GM12891 (cell line): Measurements from ENCODE around the gene KLF3.

Experiments
- PAX5 ChIP-seq: IDR thresholded peaks from 2 replicates; pipeline ENCODE4 v1.6.1; 2011; ENCODE audit warnings: low read length, moderate library complexity, mild to moderate bottlenecking; ENCODE audit not compliant: insufficient read depth, severe bottlenecking
- POLR2A ChIP-seq: IDR thresholded peaks from 2 replicates; pipeline ENCODE4 v1.6.1; 2011; ENCODE audit warnings: low read depth, low read length, control low read depth
- POLR2AphosphoS5 ChIP-seq: IDR thresholded peaks from 2 replicates; pipeline ENCODE4 v1.6.1; 2011; ENCODE audit warnings: low read depth, low read length, control low read depth
- POU2F2 ChIP-seq: IDR thresholded peaks from 2 replicates; pipeline ENCODE4 v1.6.1; 2011; ENCODE audit warnings: low read depth, mild to moderate bottlenecking, control low read depth, low read length, moderate library complexity
- SPI1 ChIP-seq: IDR thresholded peaks from 2 replicates; pipeline ENCODE4 v1.6.1; 2011; ENCODE audit warnings: low read depth, low read length, control low read depth
- TAF1 ChIP-seq: IDR thresholded peaks from 2 replicates; pipeline ENCODE4 v1.6.1; 2011; ENCODE audit warnings: low read depth, low read length, control low read depth

DNA sequence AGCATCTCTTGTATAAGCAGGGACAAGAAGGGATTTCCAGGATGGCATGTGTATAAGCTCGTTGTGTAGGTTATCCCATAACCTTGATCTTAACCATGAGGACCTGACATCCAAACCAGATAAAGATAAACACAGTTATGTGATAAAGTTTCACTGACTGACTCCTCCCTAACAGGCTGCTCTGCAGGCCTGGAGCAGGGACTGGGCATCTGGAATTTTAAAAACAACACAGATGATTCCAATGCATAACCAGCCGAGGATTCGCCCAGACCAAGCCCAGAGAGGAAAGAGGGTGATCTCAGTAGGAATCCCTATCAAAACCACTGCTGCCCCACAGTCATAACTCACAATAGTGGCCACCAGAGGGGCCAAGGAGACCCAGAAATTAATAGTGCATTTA lies 22.7 kb downstream of the KLF3 start:
- TF ChIP-seq POLR2A: no peak
- TF ChIP-seq POLR2AphosphoS5: no peak
- no peak for TF ChIP-seq SPI1
- TF ChIP-seq TAF1: no peak
- no peak for TF ChIP-seq POU2F2
- TF ChIP-seq PAX5: no peak
